ENCODE data around the gene CANX. TPM values are rescaled to one million over a fixed set of nuclear protein-coding genes. Genes with fewer than 3 reads are reported as not detected.

The CANX gene
- total and polyA plus RNA-seq, 9 of the 15 experiments (the other 6 are each of a cell fraction or from before 2014, with no cell fraction given) = 155 to 893 (median 589) TPM

GRCh38 chr5:179697993-179698934, 503 bp upstream of the CANX start (continued):
- TF ChIP-seq HCFC1 (IDR thresholded peaks at IDR 0.05; ENCODE audit: low read depth, low read length) = peak; percentile 12; the same call in 1 of the 2 replicates
- no peak for TF ChIP-seq RAD21 (CRISPR knock-in tag; conservative IDR thresholded peaks at IDR 0.05 in 1 of 2, IDR thresholded peaks at IDR 0.05 in 1 of 2)
- TF ChIP-seq CAMTA2 (CRISPR knock-in tag; conservative IDR thresholded peaks at IDR 0.05) = no peak
- 0 out of 4 replicates have a peak, but pooled peaks of 1 of the 2 experiments have one; percentile 73 for TF ChIP-seq NONO (IDR thresholded peaks at IDR 0.05; ENCODE audit: low read depth in 2 of 2, low read length in 1 of 2)
- peak; percentile 80; the same call in 1 of the 2 replicates for TF ChIP-seq RFX7 (CRISPR knock-in tag; IDR thresholded peaks at IDR 0.05)
- TF ChIP-seq TRIM28 (IDR thresholded peaks at IDR 0.05) = no peak
- TF ChIP-seq POLR2G (IDR thresholded peaks at IDR 0.05; ENCODE audit: low read depth, low read length) = peak; percentile 90
- no peak for TF ChIP-seq ZC3H8 (IDR thresholded peaks at IDR 0.05)
- TF ChIP-seq ZBTB11 (CRISPR knock-in tag; IDR thresholded peaks at IDR 0.05) = no peak; a peak in 1 of 6 replicates
- TF ChIP-seq CTBP1 (IDR thresholded peaks at IDR 0.05; ENCODE audit: borderline replicate concordance) = peak; percentile 76
- TF ChIP-seq U2AF1 (optimal IDR thresholded peaks at IDR 0.05; ENCODE audit: low read depth, low read length) = peak; percentile 3
- TF ChIP-seq SREBF1 (IDR thresholded peaks at IDR 0.05; ENCODE audit: borderline replicate concordance, low read depth, low read length) = no peak
- TF ChIP-seq ZNF707 (CRISPR knock-in tag; conservative IDR thresholded peaks at IDR 0.05) = no peak
- no peak for TF ChIP-seq KHSRP (IDR thresholded peaks at IDR 0.05)
- TF ChIP-seq ZNF318 (IDR thresholded peaks at IDR 0.05; ENCODE audit: borderline replicate concordance in 1 of 2, low read depth in 1 of 2) = 0 out of 4 replicates have a peak, but pooled peaks of 1 of the 2 experiments have one; percentile 15
